Lower leg skin (tissue), 4 donors: ENCODE measurements around the gene CENPE. TPM values are rescaled to one million over a fixed set of nuclear protein-coding genes. Genes with fewer than 3 reads are reported as not detected.

ENCODE experiments used
- DNase-seq, 2 donors: peaks; one replicate each; pipeline ENCODE4 v3.0.0-alpha.2; 2019; ENCODE audit warnings: low spot score in 2 of 2
- H3K4me3 ChIP-seq: fragments of 200-600 bp; sonication (generic); 2 replicates; pipeline ENCODE4 v1.5.1; 2017; ENCODE audit warnings: mild to moderate bottlenecking, low read depth; ENCODE audit not compliant: poor library complexity, severe bottlenecking
- CTCF ChIP-seq, 3 donors: fragments of 450-650 bp; IDR thresholded peaks; one replicate each; pipeline ENCODE4 v1.5.1; 2016; ENCODE audit warnings: antibody characterized with exemption in 3 of 3, mild to moderate bottlenecking in 3 of 3, moderate library complexity in 2 of 3
- POLR2A ChIP-seq, 2 donors: fragments of 450-650 bp; IDR thresholded peaks; one replicate each; pipeline ENCODE4 v1.6.1; 2016 to 2017; ENCODE audit warnings: antibody characterized with exemption in 2 of 2, mild to moderate bottlenecking in 1 of 2, moderate library complexity in 1 of 2
- WGBS, 2 donors: methylation state at CpG; one replicate each; pipeline ENCODE4 v1.1.5; 2018; 5-methylcytosine and 5-hydroxymethylcytosine counted together
- intact Hi-C: fragments of 100-400 bp; cut with DNase I; formaldehyde crosslinking; loops from one replicate; pipeline ENCODE4 v1.15.0; 2023; ENCODE audit warnings: low total_unique reads
- total RNA-seq, 4 donors: library from RNA; depleted of rRNA; stranded (reverse); fragments of >200 nt; gene quantifications; one replicate each; pipeline ENCODE4 v1.1.0, GENCODE V29; 2016

CENPE gene
- total RNA-seq, 4 donors from 2014 or later, result 0.80 to 1.7 (median 1.4) TPM

- DNase-seq, result no peak
- 95 to 97% methylated on average over 4 of the region's 4 CpGs for WGBS, 2 donors
- H3K4me3 ChIP-seq, result no peak overlapping the region
- intact Hi-C loops, result no loop called here
- TF ChIP-seq POLR2A (IDR thresholded peaks at IDR 0.05) (no peak), CTCF (IDR thresholded peaks at IDR 0.05) (no peak)
Measured at GRCh38 chr4:103144926-103145325, 53.2 kb downstream of the CENPE start.

DNA sequence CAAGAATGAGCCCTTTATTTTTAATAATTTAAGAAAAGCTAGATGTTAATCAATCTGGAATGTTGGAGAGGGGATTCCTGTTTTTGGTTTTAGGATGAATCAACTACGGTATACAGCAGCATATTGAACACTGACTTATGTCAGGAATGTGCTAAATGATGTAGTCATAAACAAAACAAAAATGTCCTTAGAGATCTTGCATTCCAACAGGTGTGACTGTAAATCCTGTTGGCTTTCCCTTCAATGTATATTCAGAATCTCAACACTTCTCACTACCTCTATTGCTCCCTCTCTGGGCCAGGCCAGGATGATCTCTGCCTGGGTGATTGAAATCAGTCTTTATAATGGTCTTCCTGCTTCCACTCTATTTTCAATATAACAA is 60.7 kb downstream of the CENPE start:
- DNase-seq, result no peak
- no peak overlapping the region for H3K4me3 ChIP-seq
- 70 to 71% methylated on average over 1 of the region's 1 CpG for WGBS, 2 donors
- TF ChIP-seq CTCF (IDR thresholded peaks at IDR 0.05), result no peak
- TF ChIP-seq POLR2A (IDR thresholded peaks at IDR 0.05), result no peak
- intact Hi-C loops, result no loop called here

- no peak overlapping the region for H3K4me3 ChIP-seq
- DNase-seq, result no peak
- intact Hi-C loops, result no loop called here
- TF ChIP-seq POLR2A (IDR thresholded peaks at IDR 0.05) (no peak), CTCF (IDR thresholded peaks at IDR 0.05) (no peak)
- 92 to 93% methylated on average over 1 of the region's 1 CpG for WGBS, 2 donors
Measured at GRCh38 chr4:103136671-103137445, 61.3 kb downstream of the CENPE start.

DNA sequence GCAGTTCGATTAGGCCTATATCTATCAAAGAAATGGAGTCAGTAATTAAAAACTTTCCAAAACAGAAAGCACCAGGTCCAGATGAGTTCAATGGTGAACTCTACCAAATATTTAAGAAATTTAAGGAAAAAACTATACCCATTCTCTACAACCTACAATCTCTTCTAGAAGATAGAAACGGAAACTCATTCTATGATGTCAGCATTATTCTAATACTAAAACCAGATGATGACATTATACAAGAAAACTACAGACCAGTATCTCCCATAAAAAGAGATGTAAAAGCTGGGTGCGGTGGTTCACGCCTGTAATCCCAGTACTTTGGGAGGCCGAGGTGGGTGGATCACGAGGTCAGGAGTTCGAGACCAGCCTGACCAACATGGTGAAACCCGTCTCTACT is 69.0 kb downstream of the CENPE start:
- no peak overlapping the region for H3K4me3 ChIP-seq
- no peak for DNase-seq
- WGBS, 2 donors, result 97% methylated on average over 8 of the region's 8 CpGs
- no peak for TF ChIP-seq CTCF (IDR thresholded peaks at IDR 0.05)
- no peak for TF ChIP-seq POLR2A (IDR thresholded peaks at IDR 0.05)
- intact Hi-C loops, result no loop called here

- TF ChIP-seq POLR2A (IDR thresholded peaks at IDR 0.05) (no peak), CTCF (IDR thresholded peaks at IDR 0.05) (no peak)
- DNase-seq, result no peak
- intact Hi-C loops, result no loop called here
- WGBS, 2 donors, result 94 to 100% methylated on average over 3 of the region's 3 CpGs
- H3K4me3 ChIP-seq, result no peak overlapping the region
Measured at GRCh38 chr4:103126126-103126525, 72.0 kb downstream of the CENPE start.

DNA sequence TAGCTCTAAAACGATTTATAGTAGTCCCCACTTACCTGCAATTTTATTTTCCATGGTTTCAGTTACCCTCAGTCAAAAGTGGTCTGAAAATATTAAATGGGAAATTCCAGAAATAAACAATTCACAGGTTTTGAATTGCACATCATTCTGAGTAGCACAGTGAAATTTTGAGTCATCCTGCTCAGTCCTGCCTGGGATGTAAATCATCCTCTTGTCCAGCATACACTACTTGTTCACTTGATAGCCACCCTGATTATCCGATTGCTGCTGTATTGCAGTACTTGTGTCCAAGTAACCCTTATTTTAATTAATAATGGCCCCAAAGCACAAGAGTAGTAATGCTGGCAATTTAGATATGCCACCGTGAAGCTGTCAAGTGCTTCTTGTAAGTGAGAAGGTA is 75.0 kb downstream of the CENPE start:
- DNase-seq, result no peak

More for the DNA sequence above, 75.0 kb downstream of the CENPE start:
- H3K4me3 ChIP-seq, result no peak overlapping the region
- intact Hi-C loops, result no loop called here
- 79 to 98% methylated on average over 3 of the region's 3 CpGs for WGBS, 2 donors
- TF ChIP-seq CTCF (IDR thresholded peaks at IDR 0.05) (no peak), POLR2A (IDR thresholded peaks at IDR 0.05) (no peak)
